PC-3 (cell line): ENCODE results near the gene FA2H. TPM values are rescaled to one million over a fixed set of nuclear protein-coding genes. Genes with fewer than 3 reads are reported as not detected.

Experiments
- ATAC-seq: fragments of 200-7000 bp; cut with Tn5 transposase; 2 replicates; pipeline ENCODE4 v1.9.1; 2020; ENCODE audit warnings: mild to moderate bottlenecking, moderate library complexity
- BruUV-seq: library from RNA; stranded (reverse); fragments of 400-500 nt; replicated peaks from 2 replicates; lab custom pipeline; 2021; lab: Mats Ljungman, UMichigan
- CTCF ChIA-PET: fragments of 300-600 bp; sonication (Branson Sonifier 250); formaldehyde crosslinking; loops from one replicate; lab custom pipeline; 2022; ENCODE audit warnings: antibody characterized with exemption; lab: Charles Lee
- POLR2A ChIA-PET: fragments of 300-600 bp; sonication (Branson Sonifier 250); formaldehyde crosslinking; loops from one replicate; lab custom pipeline; 2022; ENCODE audit warnings: antibody characterized with exemption; ENCODE audit not compliant: unreplicated experiment; lab: Charles Lee
- DNase-seq: peaks from one replicate; pipeline ENCODE4 v3.0.0-alpha.2; 2015
- H2AFZ ChIP-seq: fragments of 300-600 bp; sonication (generic); 2 replicates; pipeline ENCODE4 v1.6.0; 2016; ENCODE audit warnings: antibody characterized with exemption, low read length
- H3F3A ChIP-seq: fragments of 300-600 bp; sonication (generic); one replicate; pipeline ENCODE4 v1.6.0; 2017; ENCODE audit warnings: antibody characterized with exemption, low read length, control low read depth, mild to moderate bottlenecking; ENCODE audit not compliant: unreplicated experiment
- H3K27ac ChIP-seq: fragments of 300-600 bp; sonication (generic); 2 replicates; pipeline ENCODE4 v1.5.1; 2016; ENCODE audit warnings: mild to moderate bottlenecking, low read length
- H3K27me3 ChIP-seq: fragments of 300-600 bp; sonication (generic); 2 replicates; pipeline ENCODE4 v1.6.1; 2016; ENCODE audit warnings: low read length, mixed read lengths
- H3K36me3 ChIP-seq: fragments of 300-600 bp; sonication (generic); 2 replicates; pipeline ENCODE4 v1.6.1; 2016; ENCODE audit warnings: low read depth, mixed run types, low read length, mixed read lengths
- H3K4me1 ChIP-seq: fragments of 300-600 bp; sonication (generic); 2 replicates; pipeline ENCODE4 v1.5.1; 2016; ENCODE audit warnings: low read length; ENCODE audit not compliant: insufficient read depth
- H3K4me2 ChIP-seq: fragments of 300-600 bp; sonication (generic); 2 replicates; pipeline ENCODE4 v1.6.0; 2016; ENCODE audit warnings: low read length
- H3K4me3 ChIP-seq: fragments of 300-600 bp; sonication (generic); 2 replicates; pipeline ENCODE4 v1.5.1; 2016; ENCODE audit warnings: mild to moderate bottlenecking, low read length, mixed read lengths
- H3K79me2 ChIP-seq: fragments of 300-600 bp; sonication (generic); 2 replicates; pipeline ENCODE4 v1.6.1; 2017; ENCODE audit warnings: low read length, mixed read lengths
- H3K9ac ChIP-seq: fragments of 300-600 bp; sonication (generic); 2 replicates; pipeline ENCODE4 v1.6.0; 2016; ENCODE audit warnings: mild to moderate bottlenecking, low read length
- H3K9me2 ChIP-seq: fragments of 300-600 bp; sonication (generic); replicated peaks from 2 replicates; pipeline ENCODE4 v1.6.1; 2016; ENCODE audit warnings: mixed run types, low read length, mixed read lengths
- H3K9me3 ChIP-seq: fragments of 300-600 bp; sonication (generic); 2 replicates; pipeline ENCODE4 v1.6.1; 2016; ENCODE audit warnings: low read length, mixed read lengths
- H4K20me1 ChIP-seq: fragments of 300-600 bp; sonication (generic); 2 replicates; pipeline ENCODE4 v1.6.1; 2016; ENCODE audit warnings: low read length, mixed read lengths
- CTCF ChIP-seq: fragments of 300-600 bp; sonication (generic); conservative IDR thresholded peaks from 2 replicates; pipeline ENCODE4 v1.5.1; 2017; ENCODE audit warnings: antibody characterized with exemption, low read depth, mild to moderate bottlenecking, low read length
- EZH2 ChIP-seq: fragments of 300-600 bp; sonication (generic); IDR thresholded peaks from one replicate; pipeline ENCODE4 v1.6.1; 2017; ENCODE audit warnings: antibody characterized with exemption, mild to moderate bottlenecking, low read length; ENCODE audit not compliant: unreplicated experiment
- EZH2phosphoT487 ChIP-seq: fragments of 300-600 bp; sonication (generic); IDR thresholded peaks from 2 replicates; pipeline ENCODE4 v1.6.1; 2018; ENCODE audit warnings: mild to moderate bottlenecking, antibody characterized with exemption, low read length, borderline replicate concordance
- intact Hi-C: fragments of 100-400 bp; cut with micrococcal nuclease; formaldehyde crosslinking; loops from 2 replicates; pipeline ENCODE4 v1.9.0; 2023
- total RNA-seq: library from RNA; depleted of rRNA; stranded (reverse); fragments of >200 nt; gene quantifications from 2 replicates; pipeline ENCODE4 v1.2.3, GENCODE V29; 2014

FA2H gene
- total RNA-seq, 1 experiment from 2014 or later: 3.9 TPM

GRCh38 chr16:74753180-74753579, 21.4 kb downstream of the FA2H start:
- ATAC-seq (no peak), DNase-seq (no peak)
- Histone ChIP-seq H3K4me1 (no peaks in the 10 kb centered on the region), H4K20me1 (no peaks in the 10 kb centered on the region), H3K4me3 (no peak overlapping the region), H3K9me2 (no peaks in the 10 kb centered on the region), H3K36me3 (no peaks in the 10 kb centered on the region), H3F3A (no peaks in the 10 kb centered on the region), H2AFZ (no peak overlapping the region), H3K9ac (no peak overlapping the region), H3K4me2 (no peak overlapping the region), H3K79me2 (no peaks in the 10 kb centered on the region), H3K27me3 (no peaks in the 10 kb centered on the region), H3K27ac (no peak overlapping the region), H3K9me3 (no peaks in the 10 kb centered on the region)
- CTCF ChIA-PET: no interaction called here
- POLR2A ChIA-PET: no interaction called here
- BruUV-seq: no TSS peak
- intact Hi-C loops: no loop called here
- no peak for TF ChIP-seq EZH2
- no peak for TF ChIP-seq CTCF
- no peak for TF ChIP-seq EZH2phosphoT487

- no peaks in the 10 kb centered on the region for H3K4me1 ChIP-seq
- no peak overlapping the region for H3K4me3 ChIP-seq
- no peak overlapping the region for H3K27ac ChIP-seq
- no peaks in the 10 kb centered on the region for H3K27me3 ChIP-seq
- ChIA-PET CTCF (no interaction called here), POLR2A (no interaction called here)
- no peaks in the 10 kb centered on the region for H3K79me2 ChIP-seq
- H3K9me2 ChIP-seq: no peaks in the 10 kb centered on the region
- H3F3A ChIP-seq: no peaks in the 10 kb centered on the region
- H3K9ac ChIP-seq: no peak overlapping the region
- BruUV-seq: no TSS peak
- no peak for TF ChIP-seq CTCF
- no peak for TF ChIP-seq EZH2phosphoT487
- no peak for TF ChIP-seq EZH2
- no peaks in the 10 kb centered on the region for H4K20me1 ChIP-seq
- H3K9me3 ChIP-seq: no peaks in the 10 kb centered on the region
- no peaks in the 10 kb centered on the region for H3K36me3 ChIP-seq
- H3K4me2 ChIP-seq: no peak overlapping the region
- no peak for ATAC-seq
- no peak overlapping the region for H2AFZ ChIP-seq
- intact Hi-C loops: no loop called here
- DNase-seq: no peak
Measured at GRCh38 chr16:74752756-74753155, 21.9 kb downstream of the FA2H start.

- Histone ChIP-seq H3K4me2 (no peak overlapping the region), H4K20me1 (no peaks in the 10 kb centered on the region), H3K79me2 (no peaks in the 10 kb centered on the region), H3K27me3 (no peaks in the 10 kb centered on the region), H3K9ac (no peak overlapping the region), H3K4me3 (no peak overlapping the region), H2AFZ (no peak overlapping the region), H3K9me3 (no peaks in the 10 kb centered on the region), H3F3A (no peaks in the 10 kb centered on the region), H3K9me2 (no peaks in the 10 kb centered on the region), H3K36me3 (no peaks in the 10 kb centered on the region), H3K27ac (no peak overlapping the region), H3K4me1 (no peaks in the 10 kb centered on the region)
- intact Hi-C loops: no loop called here
- no peak for ATAC-seq
- POLR2A ChIA-PET: no interaction called here
- no peak for TF ChIP-seq EZH2
- TF ChIP-seq EZH2phosphoT487: no peak
- no peak for TF ChIP-seq CTCF
- no TSS peak for BruUV-seq
- CTCF ChIA-PET: no interaction called here
- no peak for DNase-seq
Measured at GRCh38 chr16:74752258-74752657, 22.4 kb downstream of the FA2H start.
